ENCODE measurements around the gene SLX4IP.

Gene SLX4IP

GRCh38 chr20:10670501-10671220 is 235.6 kb downstream of the SLX4IP start:
- no peak for DNase-seq

- no peak for DNase-seq
Measured at GRCh38 chr20:10671221-10671918, 236.3 kb downstream of the SLX4IP start.

GRCh38 chr20:10671919-10672623 is 237.0 kb downstream of the SLX4IP start:
- no peak for DNase-seq

DNA sequence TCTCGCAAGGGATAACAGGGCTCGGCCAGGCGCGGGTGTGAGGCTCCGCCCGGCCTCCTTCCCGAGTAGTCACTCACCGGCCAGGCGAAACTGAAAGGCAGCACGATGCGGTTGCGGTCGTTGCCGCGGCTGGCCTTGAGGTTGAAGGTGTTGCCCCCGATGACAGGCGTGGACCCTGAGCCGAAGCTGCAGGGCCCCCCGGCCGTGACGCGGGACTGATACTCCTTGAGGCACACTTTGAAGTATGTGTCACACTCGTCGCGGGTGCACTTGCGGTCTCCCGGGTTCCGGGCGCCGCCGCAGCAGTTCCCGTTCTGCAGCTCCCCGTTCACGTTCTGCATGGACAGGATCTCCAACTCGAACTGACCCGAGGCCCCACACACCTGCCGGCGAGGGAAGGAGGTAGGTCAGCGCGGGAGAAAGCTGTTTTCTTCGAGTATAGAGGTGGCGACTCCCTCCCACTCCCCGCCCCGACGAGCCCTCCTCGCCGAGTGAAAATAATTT is 237.6 kb downstream of the SLX4IP start:
- DNase-seq: no peak

DNA sequence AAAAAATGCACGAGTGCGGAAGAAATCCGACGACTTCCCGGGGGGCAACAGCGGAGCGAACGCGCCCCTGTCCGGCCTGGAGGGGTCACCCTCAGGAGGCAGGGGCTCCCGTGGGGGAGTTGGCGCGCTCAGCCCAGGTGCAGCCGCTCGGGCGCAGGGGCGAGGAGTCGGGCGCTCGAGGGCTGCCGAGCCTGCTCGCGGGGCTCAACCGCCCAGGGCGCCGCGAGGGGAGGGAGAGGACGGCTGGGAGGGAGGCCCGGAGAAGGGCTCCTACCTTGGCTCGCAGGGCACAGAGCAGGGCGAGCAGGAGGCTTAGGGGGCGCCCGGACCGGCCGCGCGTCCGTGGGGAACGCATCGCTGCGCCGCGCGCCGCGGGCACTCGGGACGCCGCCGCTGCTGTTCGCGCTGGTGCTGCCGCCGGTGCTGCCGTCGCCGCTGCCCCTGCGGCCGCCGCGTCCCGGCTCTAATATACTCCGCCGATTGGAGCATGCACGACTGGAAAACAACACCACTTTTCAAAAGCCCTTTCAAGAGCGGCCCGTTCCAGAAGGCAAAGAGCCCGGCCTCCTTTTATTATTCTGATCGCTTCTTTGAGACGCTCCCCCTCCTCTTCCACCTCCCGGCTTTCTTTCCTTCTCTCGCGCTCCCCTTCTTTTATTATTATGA is 238.2 kb downstream of the SLX4IP start:
- no peak for DNase-seq

GRCh38 chr20:10673842-10674683 is 239.0 kb downstream of the SLX4IP start, which contains the start of gene JAG1:
TSS of gene JAG1 (minus strand) at chr20:10673999. CDS start at chr20:10673530, 469 bp downstream.
- DNase-seq: peak; percentile 84

DNA sequence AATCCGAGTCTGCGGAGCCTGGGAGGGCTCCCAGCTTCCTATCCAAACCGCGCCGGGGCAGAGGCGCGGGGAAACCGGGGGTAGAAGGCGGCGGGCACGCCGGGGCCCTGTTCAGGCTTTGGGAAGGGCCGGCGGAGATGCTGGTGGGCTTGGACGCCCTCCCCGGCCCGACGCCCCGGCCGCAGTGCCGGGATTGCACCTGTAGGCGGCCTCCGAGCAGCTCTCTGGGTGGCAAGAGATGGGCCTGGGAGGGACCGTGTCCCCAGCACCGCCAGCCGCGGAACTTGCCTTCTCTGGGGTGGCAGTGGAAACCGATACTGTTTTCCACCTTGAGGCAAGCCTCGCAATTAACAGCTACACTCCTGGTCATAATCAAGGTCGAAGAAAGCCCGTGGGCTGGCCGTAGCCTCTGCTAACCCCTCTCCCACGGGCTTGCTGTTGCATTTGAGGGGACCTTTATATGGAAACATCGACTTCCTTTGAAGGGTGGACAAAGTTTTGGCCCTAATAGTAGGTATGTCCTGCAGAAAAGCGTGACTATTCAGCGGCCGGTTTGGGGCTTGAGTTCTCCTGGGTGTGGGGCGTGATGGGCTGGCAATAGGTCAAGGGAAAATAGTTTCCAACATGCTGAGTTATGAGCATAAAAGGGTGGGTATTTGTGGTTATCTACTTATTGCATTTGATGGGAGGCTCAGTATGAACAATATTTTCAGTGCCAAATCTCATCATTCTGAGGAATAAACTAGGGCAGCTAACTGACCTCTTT is 239.8 kb downstream of the SLX4IP start:
- DNase-seq: peak; percentile 54

- DNase-seq: no peak
Measured at GRCh38 chr20:10675450-10675848, 240.3 kb downstream of the SLX4IP start.

DNA sequence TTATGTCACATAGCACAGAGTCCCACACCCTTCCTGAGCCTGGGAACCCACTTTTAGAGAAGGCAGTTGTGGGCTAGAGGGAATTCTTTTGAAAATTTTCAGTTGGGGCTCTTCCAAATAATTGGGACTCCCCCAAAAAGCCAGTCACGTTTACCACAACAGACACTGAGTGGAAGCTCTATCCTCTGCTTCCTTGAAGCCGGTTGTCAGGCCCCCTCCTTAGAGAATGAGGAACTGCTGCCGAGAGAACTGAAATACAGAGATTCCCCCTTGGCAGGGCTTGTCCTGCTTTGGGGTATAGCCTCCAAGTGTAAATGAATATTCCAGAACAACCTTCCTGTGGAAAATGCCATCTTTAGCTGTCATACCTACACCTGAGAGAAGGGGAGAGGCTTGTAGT is 241.4 kb downstream of the SLX4IP start:
- no peak for DNase-seq
